B cell (primary cell): ENCODE results near the gene SEC24B. TPM values are rescaled to one million over a fixed set of nuclear protein-coding genes. Genes with fewer than 3 reads are reported as not detected.

Experiments used
- ATAC-seq: fragments of 200-7000 bp; cut with Tn5 transposase; one replicate; pipeline ENCODE4 v1.10.0; 2021; ENCODE audit warnings: low read depth, mild to moderate bottlenecking, moderate number of reproducible peaks, moderate library complexity
- CTCF ChIA-PET: fragments of 350-600 bp; sonication (Branson Sonifier 250); formaldehyde crosslinking; loops from one replicate; lab custom pipeline; 2021; ENCODE audit warnings: antibody characterized with exemption, inconsistent platforms; lab: Charles Lee
- POLR2A ChIA-PET: fragments of 350-600 bp; sonication (Branson Sonifier 250); formaldehyde crosslinking; loops from one replicate; lab custom pipeline; 2021; ENCODE audit warnings: antibody characterized with exemption; lab: Charles Lee
- DNase-seq: peaks from one replicate; pipeline ENCODE4 v3.0.0; 2013
- H2AFZ ChIP-seq: 2 replicates; pipeline ENCODE4 v1.6.1; 2012; ENCODE audit warnings: mild to moderate bottlenecking, low read depth, low read length; ENCODE audit not compliant: insufficient read depth, poor library complexity, severe bottlenecking
- H3K27ac ChIP-seq, 2 donors: 1 replicate in 1 of 2; 2 replicates in 1 of 2; pipeline ENCODE4 v1.5.1; 2012 to 2013; ENCODE audit warnings: low read length in 2 of 2, mild to moderate bottlenecking in 2 of 2, moderate library complexity in 1 of 2
- H3K27me3 ChIP-seq, 4 experiments: fragments of 200-600 bp in 1 of 4; sonication (generic) in 1 of 4; replicated peaks in 1 of 4; 1 replicate in 2 of 4; 2 replicates in 2 of 4; pipeline versions ENCODE4 v1.6.1 to v1.7.0; 2013 to 2016; ENCODE audit warnings: low read length in 3 of 4, mild to moderate bottlenecking in 2 of 4, mixed read lengths in 1 of 4, moderate library complexity in 1 of 4; ENCODE audit not compliant: insufficient read depth in 4 of 4, control insufficient read depth in 3 of 4; ENCODE audit errors: control extremely low read depth in 1 of 4
- H3K36me3 ChIP-seq, 2 experiments: replicated peaks in 1 of 2; 1 replicate in 1 of 2; 2 replicates in 1 of 2; pipeline versions ENCODE4 v1.6.1 to v1.7.1; 2013; ENCODE audit warnings: low read length in 1 of 2; ENCODE audit not compliant: insufficient read depth in 2 of 2, control insufficient read depth in 1 of 2; ENCODE audit errors: control extremely low read depth in 1 of 2, extremely low read depth in 1 of 2
- H3K4me1 ChIP-seq, 2 donors: fragments of 200-600 bp in 1 of 2; sonication (generic) in 1 of 2; 1 replicate in 1 of 2; 2 replicates in 1 of 2; pipeline versions ENCODE4 v1.5.1 to v1.6.1; 2013 to 2017; ENCODE audit warnings: low read length in 2 of 2; ENCODE audit not compliant: control insufficient read depth in 2 of 2, insufficient read depth in 2 of 2
- H3K4me2 ChIP-seq: replicated peaks from 2 replicates; pipeline ENCODE3; 2012; ENCODE audit warnings: mild to moderate bottlenecking, low read depth, low read length; ENCODE audit not compliant: poor library complexity, severe bottlenecking
- H3K4me3 ChIP-seq, 5 experiments: fragments of 200-600 bp in 1 of 5; sonication (generic) in 1 of 5; 1 replicate in 3 of 5; 2 replicates in 2 of 5; pipeline versions ENCODE4 v1.5.1 to v1.7.0; 2011 to 2016; ENCODE audit warnings: low read length in 4 of 5, mild to moderate bottlenecking in 4 of 5, low read depth in 2 of 5, control low read depth in 1 of 5, moderate library complexity in 1 of 5; ENCODE audit not compliant: insufficient read depth in 1 of 5; ENCODE audit errors: control extremely low read depth in 1 of 5, extremely low read depth in 1 of 5
- H3K79me2 ChIP-seq: fragments of 200-600 bp; sonication (generic); one replicate; pipeline ENCODE4 v1.6.0; 2016; ENCODE audit warnings: low read length; ENCODE audit not compliant: control insufficient read depth, insufficient read depth
- H3K9ac ChIP-seq: fragments of 200-600 bp; sonication (generic); 2 replicates; pipeline ENCODE4 v1.6.1; 2017; ENCODE audit warnings: mild to moderate bottlenecking, low read length, moderate library complexity
- H3K9me3 ChIP-seq, 3 donors: one replicate each; pipeline versions ENCODE4 v1.6.1 to v1.7.1; 2013; ENCODE audit warnings: low read length in 2 of 3; ENCODE audit not compliant: control insufficient read depth in 2 of 3, insufficient read depth in 1 of 3; ENCODE audit errors: control extremely low read depth in 1 of 3
- H4K20me1 ChIP-seq: 2 replicates; pipeline ENCODE4 v1.6.0; 2012; ENCODE audit warnings: mild to moderate bottlenecking, low read length; ENCODE audit not compliant: insufficient read depth, control insufficient read depth, poor library complexity, severe bottlenecking
- H3K27ac Mint-ChIP-seq: one replicate; pipeline ENCODE4 v1.8.0; 2021; ENCODE audit warnings: mixed read lengths
- H3K27me3 Mint-ChIP-seq: one replicate; pipeline ENCODE4 v1.8.0; 2021; ENCODE audit warnings: mixed read lengths
- H3K4me1 Mint-ChIP-seq: one replicate; pipeline ENCODE4 v1.8.0; 2021; ENCODE audit warnings: mixed read lengths
- H3K4me3 Mint-ChIP-seq: one replicate; pipeline ENCODE4 v1.8.0; 2021; ENCODE audit warnings: mixed read lengths
- H3K9me3 Mint-ChIP-seq: one replicate; pipeline ENCODE4 v1.8.0; 2022; ENCODE audit warnings: mixed read lengths; ENCODE audit not compliant: insufficient read depth
- EZH2 ChIP-seq: IDR thresholded peaks from 2 replicates; pipeline ENCODE4 v1.6.1; 2012; ENCODE audit warnings: borderline replicate concordance, low read depth, mild to moderate bottlenecking, moderate library complexity, low read length; ENCODE audit not compliant: insufficient read depth, poor library complexity, severe bottlenecking
- WGBS: methylation state at CpG from one replicate; pipeline ENCODE4 v1.1.5; 2013; ENCODE audit warnings: missing lambda C conversion rate; ENCODE audit not compliant: insufficient coverage; 5-methylcytosine and 5-hydroxymethylcytosine counted together
- intact Hi-C: fragments of 100-400 bp; cut with micrococcal nuclease; formaldehyde crosslinking; loops from one replicate; pipeline ENCODE4 v1.10.0; 2022
- polyA plus RNA-seq: library from polyadenylated mRNA; depleted of rRNA; stranded (reverse); fragments of >200 nt; gene quantifications from 2 replicates; pipeline ENCODE4 v1.2.3, GENCODE V29; 2012
- total RNA-seq, 2 donors: library from RNA; stranded (reverse); fragments of 120-200 nt in 1 of 2; gene quantifications; 1 replicate in 1 of 2; 2 replicates in 1 of 2; pipeline versions ENCODE4 v1.2.3 to v1.2.4, GENCODE V29; 2013 to 2022
- TF ChIP-seq, protein P1 (sequence below): fragments of 200-600 bp; IDR thresholded peaks from one replicate; pipeline ENCODE4 v1.8.0; 2022; ENCODE audit warnings: antibody characterized with exemption, mild to moderate bottlenecking

The SEC24B gene
- total and polyA plus RNA-seq, 2 donors (not counting 1 experiment from before 2014, with no cell fraction given): 22.6 to 46.4 TPM

- Mint-ChIP-seq H3K4me1 (peaks cover 42% of the 10 kb centered on the region), H3K27me3 (no peaks in the 10 kb centered on the region), H3K27ac (no peak overlapping the region), H3K4me3 (no peak overlapping the region), H3K9me3 (no peaks in the 10 kb centered on the region)
- CTCF ChIA-PET: no interaction called here
- H3K4me1 ChIP-seq: peaks cover 0 to 3% of the 10 kb centered on the region in 2 donors
- POLR2A ChIA-PET: no interaction called here
- H3K79me2 ChIP-seq: peaks cover 95% of the 10 kb centered on the region
- H2AFZ ChIP-seq: no peak overlapping the region
- H3K9ac ChIP-seq: no peak overlapping the region
- H3K36me3 ChIP-seq: peaks cover 0 to 1% of the 10 kb centered on the region in 2 experiments
- peaks cover 0 to 5% (median 0%) of the 10 kb centered on the region in 3 donors for H3K9me3 ChIP-seq
- intact Hi-C loops: no loop called here
- H3K27me3 ChIP-seq: no peaks in the 10 kb centered on the region
- ATAC-seq: no peak
- 90% methylated on average over 3 of the region's 7 CpGs for WGBS
- no peak for TF ChIP-seq EZH2
- TF ChIP-seq, protein P1, sequence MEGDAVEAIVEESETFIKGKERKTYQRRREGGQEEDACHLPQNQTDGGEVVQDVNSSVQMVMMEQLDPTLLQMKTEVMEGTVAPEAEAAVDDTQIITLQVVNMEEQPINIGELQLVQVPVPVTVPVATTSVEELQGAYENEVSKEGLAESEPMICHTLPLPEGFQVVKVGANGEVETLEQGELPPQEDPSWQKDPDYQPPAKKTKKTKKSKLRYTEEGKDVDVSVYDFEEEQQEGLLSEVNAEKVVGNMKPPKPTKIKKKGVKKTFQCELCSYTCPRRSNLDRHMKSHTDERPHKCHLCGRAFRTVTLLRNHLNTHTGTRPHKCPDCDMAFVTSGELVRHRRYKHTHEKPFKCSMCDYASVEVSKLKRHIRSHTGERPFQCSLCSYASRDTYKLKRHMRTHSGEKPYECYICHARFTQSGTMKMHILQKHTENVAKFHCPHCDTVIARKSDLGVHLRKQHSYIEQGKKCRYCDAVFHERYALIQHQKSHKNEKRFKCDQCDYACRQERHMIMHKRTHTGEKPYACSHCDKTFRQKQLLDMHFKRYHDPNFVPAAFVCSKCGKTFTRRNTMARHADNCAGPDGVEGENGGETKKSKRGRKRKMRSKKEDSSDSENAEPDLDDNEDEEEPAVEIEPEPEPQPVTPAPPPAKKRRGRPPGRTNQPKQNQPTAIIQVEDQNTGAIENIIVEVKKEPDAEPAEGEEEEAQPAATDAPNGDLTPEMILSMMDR: no peak
- no peak overlapping the region for H3K4me2 ChIP-seq
- DNase-seq: no peak
- H3K4me3 ChIP-seq: no peak overlapping the region
- H4K20me1 ChIP-seq: peaks cover 87% of the 10 kb centered on the region
- no peak overlapping the region for H3K27ac ChIP-seq
These were observed 141.6 kb downstream of the SEC24B start for GRCh38 chr4:109574931-109575804.

DNA sequence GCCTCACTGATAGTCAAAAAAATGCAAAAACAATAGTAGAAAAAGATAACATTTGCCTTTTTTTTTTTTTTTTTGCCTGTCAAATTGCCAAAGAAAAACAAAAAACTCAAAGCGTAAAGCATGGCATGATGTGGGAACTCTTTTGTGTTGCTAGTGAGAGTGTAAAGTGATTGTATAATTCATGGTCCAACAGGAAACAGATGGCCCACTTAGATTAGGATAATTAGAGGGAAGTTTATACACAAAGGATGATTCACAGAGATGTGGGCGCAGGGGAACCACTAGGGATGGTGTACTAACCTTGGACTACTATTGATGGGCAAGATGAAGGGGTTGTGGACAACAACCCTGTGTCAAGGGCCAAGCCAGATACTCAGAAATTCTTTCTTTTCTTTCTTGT is 142.8 kb downstream of the SEC24B start:
- WGBS: 100% methylated on average over 1 of the region's 2 CpGs
- CTCF ChIA-PET: no interaction called here
- DNase-seq: no peak
- no peak overlapping the region for H2AFZ ChIP-seq
- no peak overlapping the region for H3K9ac ChIP-seq
- H4K20me1 ChIP-seq: peaks cover 76% of the 10 kb centered on the region
- TF ChIP-seq, protein P1: no peak
- no peak for TF ChIP-seq EZH2
- Mint-ChIP-seq H3K4me1 (peaks cover 38% of the 10 kb centered on the region), H3K4me3 (no peak overlapping the region), H3K9me3 (no peaks in the 10 kb centered on the region), H3K27ac (no peak overlapping the region), H3K27me3 (no peaks in the 10 kb centered on the region)
- H3K9me3 ChIP-seq: peaks cover 0 to 5% (median 0%) of the 10 kb centered on the region in 3 donors
- no peak overlapping the region for H3K4me2 ChIP-seq
- H3K4me1 ChIP-seq: peaks cover 0 to 3% of the 10 kb centered on the region in 2 donors
- peaks cover 86% of the 10 kb centered on the region for H3K79me2 ChIP-seq
- no peak for ATAC-seq
- POLR2A ChIA-PET: no interaction called here
- H3K27me3 ChIP-seq: no peaks in the 10 kb centered on the region
- H3K27ac ChIP-seq: no peak overlapping the region
- intact Hi-C loops: no loop called here
- no peaks in the 10 kb centered on the region for H3K36me3 ChIP-seq
- no peak overlapping the region for H3K4me3 ChIP-seq
